Measurements from ENCODE around the gene RCSD1.
"Not testable (repeated sequence)": the region's sequence is repeated elsewhere in the genome, so short reads cannot be mapped to it uniquely, and the experiment has no call there.

Gene RCSD1

DNA sequence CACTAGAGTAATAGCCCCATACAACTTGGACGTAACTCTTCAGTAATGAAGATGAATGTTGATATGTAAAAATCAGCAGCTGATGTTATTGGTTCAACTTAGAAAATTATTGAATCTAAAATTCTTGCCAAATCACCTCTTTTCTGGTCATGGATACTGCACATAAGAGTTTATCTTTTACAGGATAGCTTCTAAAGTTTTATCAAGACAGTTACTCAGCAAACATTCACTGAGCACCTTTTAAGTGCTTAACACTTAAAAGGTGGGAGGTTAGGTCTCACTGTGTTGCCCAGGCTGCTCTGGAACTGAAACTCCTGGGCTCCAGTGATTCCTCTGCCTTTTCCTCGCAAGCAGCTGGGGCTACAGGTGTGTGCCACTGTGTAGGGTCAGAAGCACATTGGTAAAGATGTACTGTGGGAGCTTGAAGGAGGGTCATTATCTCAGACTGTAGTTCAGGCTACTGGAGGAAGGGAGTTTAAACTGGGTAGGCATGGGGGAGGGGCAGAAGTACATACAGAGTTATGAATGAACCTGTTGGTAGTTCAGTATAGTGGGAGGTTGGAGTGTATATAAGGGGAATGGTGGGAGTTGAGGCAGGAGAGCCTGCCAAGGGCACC, 93.8 kb downstream of the RCSD1 start:
- Mint-ChIP-seq H3K27ac (no peak overlapping the region), H3K9me3 (ENCODE audit: low read depth) (no peaks in the 10 kb centered on the region), H3K4me3 (peak overlapping the region; percentile 95), H3K27me3 (no peaks in the 10 kb centered on the region), H3K36me3 (peaks cover 3% of the 10 kb centered on the region), H3K4me1 (ENCODE audit: low read depth) (peaks cover 46% of the 10 kb centered on the region)

DNA sequence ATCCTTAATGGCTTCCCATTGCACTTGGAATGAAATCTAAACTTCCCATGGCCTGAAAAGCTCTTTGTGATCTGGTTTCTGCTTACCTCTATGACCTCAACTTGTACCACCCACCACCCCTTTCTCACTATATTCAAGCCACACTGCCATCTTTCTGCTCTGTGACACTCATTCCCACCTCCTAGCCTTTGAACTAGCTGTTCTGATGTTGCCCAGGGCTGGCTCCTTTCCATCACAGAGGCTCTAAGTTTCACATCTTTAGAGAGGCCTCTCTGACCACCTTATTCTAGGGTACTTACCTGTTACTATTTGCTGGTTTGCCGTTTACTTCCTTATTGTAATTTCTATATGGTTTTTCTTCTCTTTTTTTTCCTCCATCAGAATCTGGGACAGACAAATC, 96.0 kb downstream of the RCSD1 start:
- H3K36me3 Mint-ChIP-seq, result peaks cover 5% of the 10 kb centered on the region
- H3K9me3 Mint-ChIP-seq (ENCODE audit: low read depth), result no peaks in the 10 kb centered on the region
- no peaks in the 10 kb centered on the region for H3K27me3 Mint-ChIP-seq
- peaks cover 27% of the 10 kb centered on the region for H3K4me1 Mint-ChIP-seq (ENCODE audit: low read depth)
- H3K4me3 Mint-ChIP-seq, result no peak overlapping the region
- no peak overlapping the region for H3K27ac Mint-ChIP-seq

DNA sequence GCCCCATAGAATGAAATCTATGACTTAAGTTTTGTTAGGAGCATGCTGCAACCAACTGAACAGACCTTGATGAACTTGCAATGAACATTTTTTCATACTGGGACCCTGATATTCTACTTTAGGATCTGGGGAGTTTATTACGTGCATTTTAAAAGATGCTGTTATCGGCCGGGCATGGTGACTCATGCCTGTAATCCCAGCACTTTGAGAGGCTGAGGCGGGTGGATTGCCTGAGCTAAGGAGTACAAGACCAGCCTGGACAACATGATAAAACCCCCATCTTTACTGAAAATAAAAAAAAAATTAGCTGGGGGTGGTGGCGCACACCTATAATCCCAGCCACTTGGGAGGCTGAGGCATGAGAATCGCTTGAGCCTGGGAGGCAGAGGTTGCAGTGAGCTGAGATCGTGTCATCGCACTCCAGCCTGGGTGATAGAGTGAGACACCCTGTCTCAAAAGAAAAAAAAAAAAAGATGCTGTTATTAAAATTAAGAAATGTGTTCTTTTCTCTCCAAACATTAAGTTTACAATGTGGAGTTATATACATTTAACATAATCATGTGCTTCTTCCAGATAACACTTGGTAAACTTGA, 98.9 kb downstream of the RCSD1 start:
- H3K4me1 Mint-ChIP-seq (ENCODE audit: low read depth), result peaks cover 8% of the 10 kb centered on the region
- no peaks in the 10 kb centered on the region for H3K9me3 Mint-ChIP-seq (ENCODE audit: low read depth)
- H3K36me3 Mint-ChIP-seq, result peaks cover 5% of the 10 kb centered on the region
- H3K27me3 Mint-ChIP-seq, result no peaks in the 10 kb centered on the region
- H3K27ac Mint-ChIP-seq, result no peak overlapping the region
- H3K4me3 Mint-ChIP-seq, result no peak overlapping the region

DNA sequence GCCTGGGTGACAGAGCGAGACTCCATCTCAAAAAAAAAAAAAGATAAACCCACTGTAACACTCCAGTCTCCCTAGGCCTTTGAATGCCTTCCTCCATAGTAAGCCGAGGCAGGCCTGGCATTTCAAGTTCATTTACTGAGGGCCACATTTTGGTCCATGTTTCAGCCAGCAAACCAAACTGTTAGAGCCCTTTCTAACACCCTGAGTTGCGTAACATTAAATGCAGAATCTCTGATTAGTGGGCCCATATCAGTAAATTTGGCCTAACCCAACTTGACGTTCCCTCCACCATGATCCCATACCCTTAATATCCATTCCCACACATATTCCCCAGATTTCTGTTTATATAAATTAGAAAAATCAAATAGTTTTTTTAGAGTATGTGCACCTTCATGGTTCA, 104.2 kb downstream of the RCSD1 start:
- Mint-ChIP-seq H3K4me3 (no peak overlapping the region), H3K4me1 (ENCODE audit: low read depth) (no peaks in the 10 kb centered on the region), H3K9me3 (ENCODE audit: low read depth) (no peaks in the 10 kb centered on the region), H3K36me3 (peaks cover 2% of the 10 kb centered on the region), H3K27me3 (no peaks in the 10 kb centered on the region), H3K27ac (no peak overlapping the region)

DNA sequence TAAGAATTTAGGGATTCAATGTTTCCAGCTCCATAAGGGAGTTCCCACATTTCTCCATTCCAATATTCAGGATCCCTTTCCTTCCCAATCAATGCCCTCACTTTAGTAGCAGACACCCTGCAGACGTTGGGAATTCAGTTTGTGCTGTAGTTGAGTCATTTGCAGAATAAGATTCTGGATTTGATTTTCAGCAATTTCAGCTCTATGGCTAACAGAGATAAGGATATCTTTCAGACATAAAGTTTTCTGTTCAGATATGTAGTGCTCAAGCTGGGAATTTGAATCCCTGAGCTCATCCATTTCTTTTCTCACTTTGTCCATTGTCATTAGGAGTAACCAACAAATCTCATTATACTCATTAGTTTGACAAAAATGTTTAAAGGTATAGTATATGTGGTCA, 104.8 kb downstream of the RCSD1 start:
- Mint-ChIP-seq H3K9me3 (ENCODE audit: low read depth) (no peaks in the 10 kb centered on the region), H3K4me1 (ENCODE audit: low read depth) (no peaks in the 10 kb centered on the region), H3K4me3 (no peak overlapping the region), H3K27me3 (no peaks in the 10 kb centered on the region), H3K27ac (no peak overlapping the region), H3K36me3 (peaks cover 2% of the 10 kb centered on the region)

DNA sequence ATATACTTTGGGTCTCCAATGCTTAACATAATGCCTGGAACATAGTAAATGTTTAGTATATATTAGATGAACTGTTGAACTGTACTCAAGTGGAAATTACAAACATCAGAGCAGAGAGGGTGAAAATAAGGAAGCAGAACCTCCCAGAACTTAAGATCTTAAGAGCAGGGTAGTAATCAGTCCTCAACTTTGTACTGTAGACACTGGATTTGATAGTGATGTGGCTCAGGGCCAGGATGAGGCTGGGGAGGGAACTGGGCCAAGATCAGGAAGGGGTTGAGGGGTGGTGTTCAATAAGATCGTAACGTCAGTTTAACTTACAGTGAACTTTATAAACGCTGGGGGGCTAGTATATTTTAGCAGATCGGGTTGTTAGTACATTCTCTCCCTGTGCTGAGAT, 107.1 kb downstream of the RCSD1 start:
- H3K4me1 Mint-ChIP-seq (ENCODE audit: low read depth), result no peaks in the 10 kb centered on the region
- H3K9me3 Mint-ChIP-seq (ENCODE audit: low read depth), result no peaks in the 10 kb centered on the region
- no peaks in the 10 kb centered on the region for H3K36me3 Mint-ChIP-seq
- H3K4me3 Mint-ChIP-seq, result no peak overlapping the region
- H3K27ac Mint-ChIP-seq, result no peak overlapping the region
- H3K27me3 Mint-ChIP-seq, result no peaks in the 10 kb centered on the region

DNA sequence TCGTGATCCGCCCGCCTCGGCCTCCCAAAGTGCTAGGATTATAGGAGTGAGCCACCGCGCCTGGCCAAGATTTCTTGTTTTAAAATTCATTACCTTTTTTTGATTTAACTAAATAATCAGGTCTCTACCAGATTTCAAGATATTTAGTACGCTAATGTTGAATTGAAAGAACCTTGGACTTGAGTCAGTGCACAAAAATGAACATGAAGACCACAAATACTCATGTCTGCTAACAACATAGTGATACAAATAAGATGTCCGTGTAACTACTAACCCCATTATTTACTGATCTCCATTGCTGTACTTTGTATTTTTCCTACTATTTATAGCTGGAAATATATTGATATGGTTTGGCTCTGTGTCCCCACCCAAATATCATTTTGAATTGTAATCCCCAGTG, 108.1 kb downstream of the RCSD1 start:
- Mint-ChIP-seq H3K4me1 (ENCODE audit: low read depth) (no peaks in the 10 kb centered on the region), H3K4me3 (no peak overlapping the region), H3K27me3 (no peaks in the 10 kb centered on the region), H3K36me3 (no peaks in the 10 kb centered on the region), H3K27ac (no peak overlapping the region), H3K9me3 (ENCODE audit: low read depth) (no peaks in the 10 kb centered on the region)

DNA sequence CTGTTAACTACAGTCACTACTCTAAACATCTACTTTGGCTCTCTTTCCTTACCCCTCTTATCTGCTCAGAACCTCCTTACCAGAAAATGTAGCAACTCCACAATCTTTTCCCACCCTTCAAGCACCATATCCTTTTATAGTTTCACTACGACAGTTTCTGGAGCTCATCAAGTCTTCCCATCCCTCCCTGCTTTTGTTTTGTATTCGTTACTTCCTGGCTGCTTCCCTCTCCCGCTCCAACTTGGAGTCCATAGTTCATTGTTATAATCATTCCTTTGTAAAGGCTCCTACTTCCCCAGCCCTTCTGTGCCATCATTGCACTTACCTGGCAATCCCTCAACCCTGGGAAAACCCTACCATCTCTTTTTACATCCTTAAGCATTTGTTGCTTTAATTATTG, 109.7 kb downstream of the RCSD1 start:
- Mint-ChIP-seq H3K9me3 (ENCODE audit: low read depth) (no peaks in the 10 kb centered on the region), H3K36me3 (no peaks in the 10 kb centered on the region), H3K4me1 (ENCODE audit: low read depth) (no peaks in the 10 kb centered on the region), H3K27ac (no peak overlapping the region), H3K27me3 (no peaks in the 10 kb centered on the region), H3K4me3 (no peak overlapping the region)

DNA sequence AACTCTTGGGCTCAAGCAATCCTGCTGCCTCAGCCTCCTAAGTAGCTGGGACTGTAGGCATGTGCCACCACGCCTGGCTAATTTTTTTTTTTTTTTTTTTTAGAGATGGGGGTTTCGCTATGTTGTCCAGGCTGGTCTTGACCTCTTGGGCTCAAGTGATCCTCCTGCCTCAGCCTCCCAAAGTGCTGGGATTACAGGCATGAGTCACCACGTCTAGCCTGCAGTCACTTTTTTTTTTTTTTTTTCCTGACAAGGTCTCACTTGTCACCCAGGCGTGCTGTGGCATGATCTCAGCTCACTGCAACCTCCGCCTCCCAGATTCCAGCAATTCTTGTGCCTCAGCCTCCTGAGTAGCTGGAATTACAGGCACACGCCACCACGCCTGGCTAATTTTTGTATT, 111.1 kb downstream of the RCSD1 start:
- not testable (repeated sequence) for H3K9me3 Mint-ChIP-seq (ENCODE audit: low read depth); H3K4me1 Mint-ChIP-seq (ENCODE audit: low read depth); H3K27ac Mint-ChIP-seq; H3K4me3 Mint-ChIP-seq; H3K36me3 Mint-ChIP-seq; H3K27me3 Mint-ChIP-seq

DNA sequence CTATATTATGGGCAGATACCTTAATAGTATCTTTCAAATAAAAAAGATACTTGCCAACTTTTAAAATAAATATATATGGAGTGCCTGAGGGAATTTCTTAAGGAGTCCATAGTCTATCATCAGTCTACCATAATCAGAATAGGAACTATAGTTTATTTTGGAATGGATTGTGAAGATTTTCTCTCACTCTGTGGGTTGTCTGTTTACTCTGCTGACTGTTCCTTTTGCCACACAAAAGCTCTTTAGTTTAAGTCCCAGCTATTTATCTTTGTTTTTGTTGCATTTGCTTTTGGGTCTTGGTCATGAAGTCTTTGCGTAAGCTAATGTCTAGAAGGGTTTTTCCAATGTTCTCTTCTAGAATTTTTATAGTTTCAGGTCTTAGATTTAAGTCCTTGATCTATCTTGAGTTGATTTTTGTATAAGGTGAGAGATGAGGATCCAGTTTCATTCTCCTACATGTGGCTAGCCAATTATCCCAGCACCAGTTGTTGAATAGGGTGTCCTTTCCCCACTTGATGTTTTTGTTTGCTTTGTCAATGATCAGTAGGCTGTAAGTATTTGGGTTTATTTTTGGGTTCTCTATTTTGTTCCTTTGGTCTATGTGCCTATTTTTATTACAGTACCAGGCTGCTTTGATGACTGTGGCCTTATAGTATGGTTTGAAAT, 112.5 kb downstream of the RCSD1 start:
- H3K4me1 Mint-ChIP-seq (ENCODE audit: low read depth); H3K9me3 Mint-ChIP-seq (ENCODE audit: low read depth); H3K36me3 Mint-ChIP-seq; H3K27me3 Mint-ChIP-seq; H3K27ac Mint-ChIP-seq; H3K4me3 Mint-ChIP-seq: not testable (repeated sequence)

DNA sequence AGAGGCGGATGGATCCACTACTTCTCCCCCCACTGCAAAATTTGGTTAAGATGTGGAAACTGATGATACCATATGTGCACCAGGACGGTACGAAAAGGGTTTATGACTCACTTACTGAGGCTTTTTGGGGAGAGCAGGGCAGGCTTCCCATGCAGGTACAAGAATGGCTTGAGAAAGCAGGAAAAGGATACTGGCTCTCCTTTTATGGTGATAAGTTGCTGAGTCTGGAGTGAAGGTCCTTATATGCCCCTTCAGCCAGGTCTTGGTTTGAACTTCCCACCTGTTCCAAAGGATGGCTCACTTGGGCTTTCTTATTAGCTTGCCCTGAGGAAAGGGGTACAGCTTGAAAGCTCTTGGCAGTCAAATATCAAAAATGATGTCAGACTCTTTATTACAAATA, 114.9 kb downstream of the RCSD1 start:
- H3K36me3 Mint-ChIP-seq, result no peaks in the 10 kb centered on the region
- H3K4me1 Mint-ChIP-seq (ENCODE audit: low read depth), result no peaks in the 10 kb centered on the region
- no peak overlapping the region for H3K27ac Mint-ChIP-seq
- H3K9me3 Mint-ChIP-seq (ENCODE audit: low read depth), result no peaks in the 10 kb centered on the region
- no peaks in the 10 kb centered on the region for H3K27me3 Mint-ChIP-seq
- H3K4me3 Mint-ChIP-seq, result no peak overlapping the region

DNA sequence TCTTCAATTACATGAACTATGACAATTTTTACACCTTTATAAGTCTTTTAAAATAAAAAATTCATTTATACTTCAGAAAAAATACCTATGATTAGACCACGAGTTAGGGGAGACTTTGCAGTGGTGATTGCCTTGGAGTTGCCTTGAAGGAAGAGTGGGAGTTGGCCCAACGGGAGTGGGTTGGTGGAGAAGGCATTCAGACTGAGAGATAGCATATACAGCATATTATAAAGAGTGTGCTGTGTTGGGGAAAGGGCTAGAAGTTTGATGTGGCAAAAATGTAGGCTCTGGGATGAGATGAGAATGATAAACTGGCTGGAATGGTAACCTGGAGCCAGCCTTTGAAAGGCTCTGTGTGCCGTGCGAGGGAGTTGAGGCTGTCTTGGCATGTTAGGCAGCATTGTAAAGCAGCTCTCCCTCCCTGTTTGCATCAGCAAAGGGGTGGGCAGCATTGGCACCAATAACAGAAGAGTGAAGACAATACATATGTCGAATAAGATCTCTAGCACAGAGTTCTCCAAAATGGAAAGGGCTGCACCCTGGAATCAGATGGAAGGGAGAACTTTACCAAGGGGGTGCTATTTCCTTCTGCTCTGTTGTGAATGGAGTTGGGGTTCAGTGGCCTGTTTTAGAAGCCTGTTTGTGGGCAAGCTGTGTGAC, 116.1 kb downstream of the RCSD1 start:
- no peaks in the 10 kb centered on the region for H3K9me3 Mint-ChIP-seq (ENCODE audit: low read depth)
- H3K4me1 Mint-ChIP-seq (ENCODE audit: low read depth), result no peaks in the 10 kb centered on the region
- H3K27ac Mint-ChIP-seq, result no peak overlapping the region
- H3K27me3 Mint-ChIP-seq, result no peaks in the 10 kb centered on the region
- no peaks in the 10 kb centered on the region for H3K36me3 Mint-ChIP-seq
- no peak overlapping the region for H3K4me3 Mint-ChIP-seq

DNA sequence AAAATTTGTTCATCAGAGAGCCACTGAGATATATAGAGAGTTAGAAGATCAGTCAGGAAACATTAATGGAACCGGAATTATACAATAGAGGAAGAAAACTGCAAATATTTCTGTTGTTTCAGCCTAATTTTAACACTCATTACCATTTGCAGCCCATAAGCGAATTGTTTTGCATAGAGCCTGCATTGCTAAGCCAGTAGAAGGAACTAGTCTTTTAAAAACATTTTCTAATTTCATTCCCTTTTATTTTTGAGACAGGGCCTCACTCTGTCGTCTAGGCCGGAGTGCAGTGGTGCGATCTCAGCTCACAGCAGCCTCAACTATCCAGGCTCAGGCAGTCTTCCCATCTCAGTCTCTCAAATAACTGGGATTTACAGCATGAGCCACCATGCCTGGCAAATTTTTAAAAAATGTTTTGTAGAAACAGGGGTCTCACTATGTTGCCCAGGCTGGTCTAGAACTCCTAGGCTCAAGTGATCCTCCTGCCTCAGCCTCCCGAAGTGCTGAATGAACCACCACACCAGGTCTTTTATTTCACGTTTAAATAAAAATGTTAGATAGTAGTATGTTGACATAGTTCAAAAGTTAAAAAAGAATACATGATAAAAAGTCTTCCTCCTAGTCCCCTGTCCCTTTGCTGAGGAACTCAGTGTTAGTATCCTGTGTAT, 117.1 kb downstream of the RCSD1 start:
- Mint-ChIP-seq H3K4me3 (no peak overlapping the region), H3K27ac (no peak overlapping the region), H3K27me3 (no peaks in the 10 kb centered on the region), H3K9me3 (ENCODE audit: low read depth) (no peaks in the 10 kb centered on the region), H3K36me3 (peaks cover 3% of the 10 kb centered on the region), H3K4me1 (ENCODE audit: low read depth) (peaks cover 3% of the 10 kb centered on the region)

DNA sequence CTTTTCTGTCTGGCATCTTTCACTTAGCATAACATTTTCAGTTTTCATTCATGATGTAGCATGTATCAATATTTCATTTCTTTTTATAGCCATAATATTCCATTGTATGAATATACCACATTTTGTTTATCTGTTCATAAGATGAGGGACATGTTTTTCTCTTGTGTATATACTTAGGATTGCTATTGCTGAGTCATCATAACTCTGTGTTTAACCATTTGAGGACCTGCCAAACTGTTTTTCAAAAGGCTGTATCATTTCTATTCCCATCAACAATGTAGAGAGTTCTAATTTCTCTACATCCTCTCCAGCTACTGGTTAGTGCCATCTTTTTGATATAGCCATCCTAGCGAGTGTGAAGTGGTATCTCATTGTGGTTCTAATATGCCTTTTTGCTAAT, 118.0 kb downstream of the RCSD1 start:
- no peaks in the 10 kb centered on the region for H3K9me3 Mint-ChIP-seq (ENCODE audit: low read depth)
- no peak overlapping the region for H3K27ac Mint-ChIP-seq
- H3K4me3 Mint-ChIP-seq, result no peak overlapping the region
- H3K36me3 Mint-ChIP-seq, result peaks cover 3% of the 10 kb centered on the region
- peaks cover 12% of the 10 kb centered on the region for H3K4me1 Mint-ChIP-seq (ENCODE audit: low read depth)
- no peaks in the 10 kb centered on the region for H3K27me3 Mint-ChIP-seq

DNA sequence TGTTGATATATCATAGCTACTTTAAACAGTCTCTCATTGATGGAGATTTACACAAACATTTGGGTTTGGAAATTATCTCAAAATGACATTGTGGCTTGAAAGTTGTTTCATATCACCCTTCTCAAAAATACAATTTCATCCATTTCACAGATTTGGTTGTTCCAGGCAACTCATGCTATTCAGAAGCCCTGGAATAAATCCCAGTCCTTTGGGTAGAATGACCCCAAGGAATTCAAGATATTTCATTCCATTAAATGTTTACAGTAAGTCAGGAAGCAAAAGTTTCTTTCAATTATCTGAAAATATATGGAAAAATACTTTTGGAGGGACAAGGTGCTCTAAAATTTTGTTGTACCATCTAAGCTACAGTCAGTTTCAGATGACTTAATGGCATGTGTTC, 118.9 kb downstream of the RCSD1 start:
- H3K27me3 Mint-ChIP-seq, result no peaks in the 10 kb centered on the region
- H3K27ac Mint-ChIP-seq, result no peak overlapping the region

More for the DNA sequence above, 118.9 kb downstream of the RCSD1 start:
- H3K4me3 Mint-ChIP-seq, result no peak overlapping the region
- H3K9me3 Mint-ChIP-seq (ENCODE audit: low read depth), result no peaks in the 10 kb centered on the region
- H3K4me1 Mint-ChIP-seq (ENCODE audit: low read depth), result peaks cover 15% of the 10 kb centered on the region
- H3K36me3 Mint-ChIP-seq, result peaks cover 3% of the 10 kb centered on the region

All from activated naive CD8-positive, alpha-beta T cell (primary cell).